HG02884 (cell line): Measurements from ENCODE around the gene DNAJC12.
"Not testable (repeated sequence)": the region's sequence is repeated elsewhere in the genome, so short reads cannot be mapped to it uniquely, and the experiment has no call there.

ENCODE experiments used
- ATAC-seq: cut with Tn5 transposase; IDR thresholded peaks from one replicate; pipeline ENCODE4 v1.9.1; 2021; ENCODE audit warnings: mild to moderate bottlenecking, moderate library complexity; ENCODE audit not compliant: unreplicated experiment

DNAJC12 gene

GRCh38 chr10:67794256-67794655 is 43.7 kb downstream of the DNAJC12 start:
- ATAC-seq = no peak

- ATAC-seq = no peak
These were observed 44.7 kb downstream of the DNAJC12 start for GRCh38 chr10:67793313-67793712.

GRCh38 chr10:67792653-67793052 is 45.3 kb downstream of the DNAJC12 start:
- no peak for ATAC-seq

- ATAC-seq = peak; percentile 64
These were observed 47.2 kb downstream of the DNAJC12 start for GRCh38 chr10:67790534-67791408.

GRCh38 chr10:67789769-67790168 is 48.2 kb downstream of the DNAJC12 start:
- no peak for ATAC-seq

- peak; percentile 57 for ATAC-seq
These were observed 49.7 kb downstream of the DNAJC12 start for GRCh38 chr10:67788028-67788886.

GRCh38 chr10:67785098-67785497 is 52.9 kb downstream of the DNAJC12 start:
- ATAC-seq = no peak

- no peak for ATAC-seq
These were observed 53.5 kb downstream of the DNAJC12 start for GRCh38 chr10:67784474-67784873.

- peak; percentile 36 for ATAC-seq
These were observed 54.2 kb downstream of the DNAJC12 start for GRCh38 chr10:67783606-67784294.

- ATAC-seq = no peak
These were observed 55.5 kb downstream of the DNAJC12 start for GRCh38 chr10:67782530-67782929.

- peak; percentile 67 for ATAC-seq
These were observed 57.0 kb downstream of the DNAJC12 start for GRCh38 chr10:67780759-67781538.

- ATAC-seq = not testable (repeated sequence)
These were observed 57.8 kb downstream of the DNAJC12 start for GRCh38 chr10:67780204-67780621.

GRCh38 chr10:67779465-67780203 is 58.4 kb downstream of the DNAJC12 start:
- ATAC-seq = peak; percentile 40

- ATAC-seq = no peak
These were observed 61.6 kb downstream of the DNAJC12 start for GRCh38 chr10:67776371-67776770.

GRCh38 chr10:67775279-67775678 is 62.7 kb downstream of the DNAJC12 start:
- no peak for ATAC-seq

- peak; percentile 92 for ATAC-seq
These were observed 65.0 kb downstream of the DNAJC12 start for GRCh38 chr10:67772894-67773511.

- no peak for ATAC-seq
These were observed 65.8 kb downstream of the DNAJC12 start for GRCh38 chr10:67772151-67772550.

GRCh38 chr10:67771200-67771599 is 66.8 kb downstream of the DNAJC12 start:
- no peak for ATAC-seq

GRCh38 chr10:67770537-67770936 is 67.5 kb downstream of the DNAJC12 start:
- ATAC-seq = peak; percentile 60
